ENCODE data around the gene ZDHHC11B. TPM values are rescaled to one million over a fixed set of nuclear protein-coding genes. Genes with fewer than 3 reads are reported as not detected.
"Not testable (repeated sequence)": the region's sequence is repeated elsewhere in the genome, so short reads cannot be mapped to it uniquely, and the experiment has no call there.

The ZDHHC11B gene
- total and polyA plus RNA-seq, 2 donors (not counting 1 experiment from before 2014, with no cell fraction given), result 0.52 TPM; not detected in 1

GRCh38 chr5:815449-815848, 30.9 kb upstream of the ZDHHC11B start:
- H3K9me3 Mint-ChIP-seq (ENCODE audit: insufficient read depth), result no peaks in the 10 kb centered on the region
- Histone ChIP-seq H3K27ac (ENCODE audit: low read length in 2 of 2) (no peak overlapping the region), H4K20me1 (ENCODE audit: control insufficient read depth, insufficient read depth, low read length, poor library complexity, severe bottlenecking) (no peaks in the 10 kb centered on the region), H3K79me2 (ENCODE audit: control insufficient read depth, insufficient read depth, low read length) (no peaks in the 10 kb centered on the region), H2AFZ (ENCODE audit: insufficient read depth, low read depth, low read length, poor library complexity, severe bottlenecking) (no peak overlapping the region), H3K4me3 (ENCODE audit: control extremely low read depth in 1 of 5, extremely low read depth in 1 of 5, insufficient read depth in 1 of 5, low read depth in 2 of 5, low read length in 4 of 5) (no peak overlapping the region), H3K36me3 (replicated peaks in 1 of 2; ENCODE audit: control extremely low read depth in 1 of 2, control insufficient read depth in 1 of 2, extremely low read depth in 1 of 2, insufficient read depth in 2 of 2, low read length in 1 of 2) (no peaks in the 10 kb centered on the region), H3K9ac (ENCODE audit: low read length) (no peak overlapping the region), H3K9me3 (ENCODE audit: control extremely low read depth in 1 of 3, control insufficient read depth in 2 of 3, insufficient read depth in 1 of 3, low read length in 2 of 3) (peaks cover 0 to 4% (median 3%) of the 10 kb centered on the region in 3 donors), H3K4me1 (ENCODE audit: control insufficient read depth in 2 of 2, insufficient read depth in 2 of 2, low read length in 2 of 2) (no peaks in the 10 kb centered on the region), H3K4me2 (replicated peaks; ENCODE audit: low read depth, low read length, poor library complexity, severe bottlenecking) (no peak overlapping the region), H3K27me3 (replicated peaks in 1 of 4; ENCODE audit: control extremely low read depth in 1 of 4, control insufficient read depth in 3 of 4, insufficient read depth in 4 of 4, low read length in 3 of 4) (peaks cover 0 to 3% (median 0%) of the 10 kb centered on the region in 4 experiments)
- no peak for DNase-seq
- intact Hi-C loops (cut with micrococcal nuclease), result no loop called here
- no peak overlapping the region for H3K27ac Mint-ChIP-seq
- TF ChIP-seq EZH2 (IDR thresholded peaks at IDR 0.05; ENCODE audit: borderline replicate concordance, insufficient read depth, low read depth, low read length, poor library complexity, severe bottlenecking), result no peak
- TF ChIP-seq, protein P1, sequence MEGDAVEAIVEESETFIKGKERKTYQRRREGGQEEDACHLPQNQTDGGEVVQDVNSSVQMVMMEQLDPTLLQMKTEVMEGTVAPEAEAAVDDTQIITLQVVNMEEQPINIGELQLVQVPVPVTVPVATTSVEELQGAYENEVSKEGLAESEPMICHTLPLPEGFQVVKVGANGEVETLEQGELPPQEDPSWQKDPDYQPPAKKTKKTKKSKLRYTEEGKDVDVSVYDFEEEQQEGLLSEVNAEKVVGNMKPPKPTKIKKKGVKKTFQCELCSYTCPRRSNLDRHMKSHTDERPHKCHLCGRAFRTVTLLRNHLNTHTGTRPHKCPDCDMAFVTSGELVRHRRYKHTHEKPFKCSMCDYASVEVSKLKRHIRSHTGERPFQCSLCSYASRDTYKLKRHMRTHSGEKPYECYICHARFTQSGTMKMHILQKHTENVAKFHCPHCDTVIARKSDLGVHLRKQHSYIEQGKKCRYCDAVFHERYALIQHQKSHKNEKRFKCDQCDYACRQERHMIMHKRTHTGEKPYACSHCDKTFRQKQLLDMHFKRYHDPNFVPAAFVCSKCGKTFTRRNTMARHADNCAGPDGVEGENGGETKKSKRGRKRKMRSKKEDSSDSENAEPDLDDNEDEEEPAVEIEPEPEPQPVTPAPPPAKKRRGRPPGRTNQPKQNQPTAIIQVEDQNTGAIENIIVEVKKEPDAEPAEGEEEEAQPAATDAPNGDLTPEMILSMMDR (IDR thresholded peaks at IDR 0.05), result no peak
- ChIA-PET CTCF (no interaction called here), POLR2A (no interaction called here)
- H3K27me3 Mint-ChIP-seq, result peaks cover 8% of the 10 kb centered on the region
- ATAC-seq (ENCODE audit: low read depth), result no peak
- H3K4me3 Mint-ChIP-seq, result no peak overlapping the region
- WGBS (ENCODE audit: insufficient coverage), result no CpG with 5 or more reads among the region's 3 CpGs
- no peaks in the 10 kb centered on the region for H3K4me1 Mint-ChIP-seq

- H4K20me1 ChIP-seq (ENCODE audit: control insufficient read depth, insufficient read depth, low read length, poor library complexity, severe bottlenecking); H3K27me3 Mint-ChIP-seq; H3K4me3 ChIP-seq (ENCODE audit: control extremely low read depth in 1 of 5, extremely low read depth in 1 of 5, insufficient read depth in 1 of 5, low read depth in 2 of 5, low read length in 4 of 5); H3K4me3 Mint-ChIP-seq; H2AFZ ChIP-seq (ENCODE audit: insufficient read depth, low read depth, low read length, poor library complexity, severe bottlenecking); DNase-seq; ATAC-seq (ENCODE audit: low read depth); H3K27ac Mint-ChIP-seq; H3K27ac ChIP-seq (ENCODE audit: low read length in 2 of 2); intact Hi-C loops (cut with micrococcal nuclease); CTCF ChIA-PET; H3K36me3 ChIP-seq (replicated peaks in 1 of 2; ENCODE audit: control extremely low read depth in 1 of 2, control insufficient read depth in 1 of 2, extremely low read depth in 1 of 2, insufficient read depth in 2 of 2, low read length in 1 of 2); H3K9me3 Mint-ChIP-seq (ENCODE audit: insufficient read depth); H3K4me1 ChIP-seq (ENCODE audit: control insufficient read depth in 2 of 2, insufficient read depth in 2 of 2, low read length in 2 of 2); H3K27me3 ChIP-seq (replicated peaks in 1 of 4; ENCODE audit: control extremely low read depth in 1 of 4, control insufficient read depth in 3 of 4, insufficient read depth in 4 of 4, low read length in 3 of 4); H3K79me2 ChIP-seq (ENCODE audit: control insufficient read depth, insufficient read depth, low read length); POLR2A ChIA-PET; H3K9me3 ChIP-seq (ENCODE audit: control extremely low read depth in 1 of 3, control insufficient read depth in 2 of 3, insufficient read depth in 1 of 3, low read length in 2 of 3); H3K4me1 Mint-ChIP-seq; H3K9ac ChIP-seq (ENCODE audit: low read length); H3K4me2 ChIP-seq (replicated peaks; ENCODE audit: low read depth, low read length, poor library complexity, severe bottlenecking): not testable (repeated sequence)
- WGBS (ENCODE audit: insufficient coverage), result no CpG with 5 or more reads among the region's 5 CpGs
Observed at GRCh38 chr5:813575-813974, 29.0 kb upstream of the ZDHHC11B start.

DNA sequence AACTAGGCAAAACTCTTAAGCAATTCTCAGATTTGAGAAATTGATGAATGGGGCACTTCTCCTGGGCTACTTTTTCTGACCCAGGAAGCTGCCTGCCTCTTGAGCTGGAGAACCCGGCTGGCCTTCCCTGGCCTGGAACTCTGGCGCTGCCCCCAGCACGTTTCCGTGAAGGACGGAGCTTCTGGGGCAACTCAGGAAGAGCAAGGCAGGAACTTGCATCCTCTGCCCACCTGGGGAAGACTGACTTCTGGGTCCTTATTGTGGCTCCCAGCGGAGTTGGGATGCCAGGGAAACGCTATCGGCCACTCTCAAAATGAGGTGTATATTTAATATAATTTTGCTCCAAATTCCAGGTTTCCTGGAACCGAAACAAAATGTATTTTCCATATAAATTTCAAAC, 26.9 kb upstream of the ZDHHC11B start:
- intact Hi-C loops (cut with micrococcal nuclease); H3K27ac Mint-ChIP-seq; H3K27ac ChIP-seq (ENCODE audit: low read length in 2 of 2); H4K20me1 ChIP-seq (ENCODE audit: control insufficient read depth, insufficient read depth, low read length, poor library complexity, severe bottlenecking); ATAC-seq (ENCODE audit: low read depth); H3K4me1 Mint-ChIP-seq; H3K9me3 Mint-ChIP-seq (ENCODE audit: insufficient read depth); H3K79me2 ChIP-seq (ENCODE audit: control insufficient read depth, insufficient read depth, low read length); H3K4me1 ChIP-seq (ENCODE audit: control insufficient read depth in 2 of 2, insufficient read depth in 2 of 2, low read length in 2 of 2); CTCF ChIA-PET; H3K9ac ChIP-seq (ENCODE audit: low read length); H3K27me3 Mint-ChIP-seq; H3K36me3 ChIP-seq (replicated peaks in 1 of 2; ENCODE audit: control extremely low read depth in 1 of 2, control insufficient read depth in 1 of 2, extremely low read depth in 1 of 2, insufficient read depth in 2 of 2, low read length in 1 of 2); H3K27me3 ChIP-seq (replicated peaks in 1 of 4; ENCODE audit: control extremely low read depth in 1 of 4, control insufficient read depth in 3 of 4, insufficient read depth in 4 of 4, low read length in 3 of 4); H3K4me3 ChIP-seq (ENCODE audit: control extremely low read depth in 1 of 5, extremely low read depth in 1 of 5, insufficient read depth in 1 of 5, low read depth in 2 of 5, low read length in 4 of 5); H2AFZ ChIP-seq (ENCODE audit: insufficient read depth, low read depth, low read length, poor library complexity, severe bottlenecking); POLR2A ChIA-PET; H3K4me2 ChIP-seq (replicated peaks; ENCODE audit: low read depth, low read length, poor library complexity, severe bottlenecking); DNase-seq; H3K4me3 Mint-ChIP-seq; H3K9me3 ChIP-seq (ENCODE audit: control extremely low read depth in 1 of 3, control insufficient read depth in 2 of 3, insufficient read depth in 1 of 3, low read length in 2 of 3): not testable (repeated sequence)
- 100% methylated on average over 1 of the region's 9 CpGs for WGBS (ENCODE audit: insufficient coverage)
